Neural progenitor cell (in vitro differentiated cells): ENCODE measurements around the gene GUSB. TPM values are rescaled to one million over a fixed set of nuclear protein-coding genes. Genes with fewer than 3 reads are reported as not detected.
"Not testable (repeated sequence)": the region's sequence is repeated elsewhere in the genome, so short reads cannot be mapped to it uniquely, and the experiment has no call there.

Source experiments
- DNase-seq: peaks from one replicate; pipeline ENCODE4 v3.0.0-alpha.2; 2016; ENCODE audit warnings: low spot score
- H2AFZ ChIP-seq: fragments of 200-600 bp; sonication (generic); replicated peaks from 2 replicates; pipeline ENCODE4 v1.6.1; 2016; ENCODE audit warnings: antibody characterized with exemption
- H3F3A ChIP-seq: fragments of 200-600 bp; sonication (generic); 2 replicates; pipeline ENCODE4 v1.6.1; 2016; ENCODE audit warnings: antibody characterized with exemption, low read depth
- H3K27ac ChIP-seq: fragments of 200-600 bp; sonication (generic); 2 replicates; pipeline ENCODE4 v1.5.1; 2016; ENCODE audit warnings: mild to moderate bottlenecking
- H3K27me3 ChIP-seq: fragments of 200-600 bp; sonication (generic); 2 replicates; pipeline ENCODE4 v1.6.1; 2016; ENCODE audit warnings: mild to moderate bottlenecking, moderate library complexity
- H3K36me3 ChIP-seq: fragments of 200-600 bp; sonication (generic); 2 replicates; pipeline ENCODE4 v1.5.1; 2016
- H3K4me1 ChIP-seq: fragments of 200-600 bp; sonication (generic); 2 replicates; pipeline ENCODE4 v1.6.1; 2016; ENCODE audit warnings: mixed run types
- H3K4me2 ChIP-seq: fragments of 200-600 bp; sonication (generic); 2 replicates; pipeline ENCODE4 v1.6.1; 2016
- H3K4me3 ChIP-seq: fragments of 200-600 bp; sonication (generic); 2 replicates; pipeline ENCODE4 v1.5.1; 2016
- H3K79me2 ChIP-seq: fragments of 200-600 bp; sonication (generic); 2 replicates; pipeline ENCODE4 v1.6.1; 2016; ENCODE audit warnings: low read depth
- H3K9ac ChIP-seq: fragments of 200-600 bp; sonication (generic); 2 replicates; pipeline ENCODE4 v1.6.1; 2016
- H3K9me3 ChIP-seq: fragments of 200-600 bp; sonication (generic); 2 replicates; pipeline ENCODE4 v1.5.1; 2016; ENCODE audit warnings: low read depth
- H4K20me1 ChIP-seq: fragments of 200-600 bp; sonication (generic); 2 replicates; pipeline ENCODE4 v1.6.1; 2016; ENCODE audit warnings: low read depth
- H3K27ac Mint-ChIP-seq: 3 replicates; pipeline ENCODE4 v1.8.0; 2021; ENCODE audit warnings: mixed read lengths
- H3K27me3 Mint-ChIP-seq: 2 replicates; pipeline ENCODE4 v1.8.0; 2022; ENCODE audit warnings: low read depth, mild to moderate bottlenecking, inconsistent platforms, moderate library complexity, mixed read lengths; ENCODE audit not compliant: insufficient read depth
- H3K36me3 Mint-ChIP-seq: 3 replicates; pipeline ENCODE4 v1.8.0; 2021; ENCODE audit warnings: mixed read lengths
- H3K4me1 Mint-ChIP-seq: 3 replicates; pipeline ENCODE4 v1.8.0; 2021; ENCODE audit warnings: mixed read lengths
- H3K4me3 Mint-ChIP-seq: 3 replicates; pipeline ENCODE4 v1.8.0; 2021; ENCODE audit warnings: mild to moderate bottlenecking, moderate library complexity, mixed read lengths
- H3K9me3 Mint-ChIP-seq: 3 replicates; pipeline ENCODE4 v1.8.0; 2020; ENCODE audit warnings: mixed read lengths
- CTCF ChIP-seq: fragments of 200-600 bp; sonication (generic); IDR thresholded peaks from 2 replicates; pipeline ENCODE4 v1.5.1; 2017; ENCODE audit warnings: antibody characterized with exemption, mild to moderate bottlenecking
- EZH2 ChIP-seq: fragments of 200-600 bp; sonication (generic); IDR thresholded peaks from 2 replicates; pipeline ENCODE4 v1.6.1; 2017; ENCODE audit warnings: antibody characterized with exemption, mild to moderate bottlenecking, moderate library complexity
- EZH2phosphoT487 ChIP-seq: fragments of 200-600 bp; sonication (generic); IDR thresholded peaks from 2 replicates; pipeline ENCODE4 v1.6.1; 2017; ENCODE audit warnings: antibody characterized with exemption
- total RNA-seq: library from RNA; depleted of rRNA; stranded (reverse); fragments of >200 nt; gene quantifications from 2 replicates; pipeline ENCODE4 v1.2.3, GENCODE V29; 2015; ENCODE audit warnings: low replicate concordance

GUSB gene
- total RNA-seq, 1 donor from 2014 or later: 28.8 TPM

- H3K4me3 Mint-ChIP-seq: no peak overlapping the region
- Histone ChIP-seq H3K4me1 (no peaks in the 10 kb centered on the region), H3K4me2 (no peak overlapping the region), H3K27ac (no peak overlapping the region), H3K9ac (no peak overlapping the region), H3F3A (peaks cover under 1% of the 10 kb centered on the region), H3K4me3 (no peak overlapping the region), H3K36me3 (no peaks in the 10 kb centered on the region), H4K20me1 (no peaks in the 10 kb centered on the region), H2AFZ (no peak overlapping the region), H3K79me2 (no peaks in the 10 kb centered on the region), H3K27me3 (no peaks in the 10 kb centered on the region), H3K9me3 (no peaks in the 10 kb centered on the region)
- no peak for DNase-seq
- no peaks in the 10 kb centered on the region for H3K9me3 Mint-ChIP-seq
- TF ChIP-seq EZH2: no peak
- no peak for TF ChIP-seq CTCF
- no peak for TF ChIP-seq EZH2phosphoT487
- peaks cover 19% of the 10 kb centered on the region for H3K36me3 Mint-ChIP-seq
- no peaks in the 10 kb centered on the region for H3K27me3 Mint-ChIP-seq
- H3K27ac Mint-ChIP-seq: no peak overlapping the region
- H3K4me1 Mint-ChIP-seq: no peaks in the 10 kb centered on the region
These were observed 28.9 kb downstream of the GUSB start for GRCh38 chr7:65953001-65953720.

- H3K27me3 ChIP-seq: no peaks in the 10 kb centered on the region
- no peaks in the 10 kb centered on the region for H3K36me3 ChIP-seq
- no peaks in the 10 kb centered on the region for H3K79me2 ChIP-seq
- no peak overlapping the region for H3K9ac ChIP-seq
- no peaks in the 10 kb centered on the region for H3K9me3 Mint-ChIP-seq
- H3K4me1 Mint-ChIP-seq: no peaks in the 10 kb centered on the region
- no peak overlapping the region for H3K27ac ChIP-seq
- H3K4me3 Mint-ChIP-seq: no peak overlapping the region
- H2AFZ ChIP-seq: no peak overlapping the region
- DNase-seq: no peak
- no peaks in the 10 kb centered on the region for H3F3A ChIP-seq
- H3K4me2 ChIP-seq: no peak overlapping the region
- H4K20me1 ChIP-seq: no peaks in the 10 kb centered on the region
- H3K4me3 ChIP-seq: no peak overlapping the region
- no peaks in the 10 kb centered on the region for H3K9me3 ChIP-seq
- TF ChIP-seq CTCF: no peak
- TF ChIP-seq EZH2phosphoT487: no peak
- no peak for TF ChIP-seq EZH2
- no peak overlapping the region for H3K27ac Mint-ChIP-seq
- H3K4me1 ChIP-seq: no peaks in the 10 kb centered on the region
- H3K36me3 Mint-ChIP-seq: peaks cover 19% of the 10 kb centered on the region
- no peaks in the 10 kb centered on the region for H3K27me3 Mint-ChIP-seq
These were observed 30.0 kb downstream of the GUSB start for GRCh38 chr7:65951837-65952578.

DNA sequence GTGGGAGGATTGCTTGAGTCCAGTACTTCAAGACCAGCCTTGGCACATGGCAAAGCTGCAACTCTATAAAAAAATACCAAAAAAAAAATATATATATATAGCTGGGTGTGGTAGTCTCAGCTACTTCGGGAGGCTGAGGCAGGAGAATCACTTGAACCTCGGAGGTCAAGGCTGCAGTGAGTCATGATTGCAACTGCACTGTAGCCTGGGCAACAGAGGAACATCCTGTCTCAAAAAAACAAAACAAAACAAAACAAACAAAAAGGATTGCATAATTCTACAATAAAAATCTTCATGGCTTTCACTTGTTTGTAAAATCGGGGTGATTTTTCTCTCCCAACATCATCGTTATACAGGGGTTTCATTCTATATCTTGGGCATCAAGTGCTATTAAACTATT lies 35.1 kb downstream of the GUSB start:
- Histone ChIP-seq H3F3A (no peaks in the 10 kb centered on the region), H3K27me3 (no peaks in the 10 kb centered on the region), H2AFZ (no peak overlapping the region), H3K4me1 (no peaks in the 10 kb centered on the region), H3K36me3 (no peaks in the 10 kb centered on the region), H3K4me3 (no peak overlapping the region), H3K27ac (no peak overlapping the region), H3K79me2 (no peaks in the 10 kb centered on the region), H3K9ac (no peak overlapping the region), H4K20me1 (no peaks in the 10 kb centered on the region), H3K4me2 (no peak overlapping the region), H3K9me3 (no peaks in the 10 kb centered on the region)
- TF ChIP-seq CTCF: no peak
- no peak for TF ChIP-seq EZH2
- TF ChIP-seq EZH2phosphoT487: no peak
- Mint-ChIP-seq H3K4me3 (no peak overlapping the region), H3K9me3 (no peaks in the 10 kb centered on the region), H3K27ac (no peak overlapping the region), H3K27me3 (no peaks in the 10 kb centered on the region), H3K36me3 (no peaks in the 10 kb centered on the region), H3K4me1 (no peaks in the 10 kb centered on the region)
- no peak for DNase-seq

- DNase-seq, H3K4me3 ChIP-seq, H3K36me3 Mint-ChIP-seq, H3F3A ChIP-seq, H3K9ac ChIP-seq, H3K79me2 ChIP-seq, H4K20me1 ChIP-seq, H3K27ac Mint-ChIP-seq, H3K4me1 Mint-ChIP-seq, H3K4me3 Mint-ChIP-seq, H2AFZ ChIP-seq, H3K27ac ChIP-seq, H3K27me3 Mint-ChIP-seq, H3K9me3 ChIP-seq, H3K36me3 ChIP-seq, H3K4me2 ChIP-seq, H3K4me1 ChIP-seq, H3K27me3 ChIP-seq, H3K9me3 Mint-ChIP-seq: not testable (repeated sequence)
These were observed 36.2 kb downstream of the GUSB start for GRCh38 chr7:65945787-65946186.
